ENCODE data around the gene PECR. TPM values are rescaled to one million over a fixed set of nuclear protein-coding genes. Genes with fewer than 3 reads are reported as not detected.

The PECR gene
- total and polyA plus RNA-seq, 2 donors (not counting 1 experiment from before 2014, with no cell fraction given), result 9.5 to 16.5 TPM

- DNase-seq (no peak), ATAC-seq (ENCODE audit: low read depth) (no peak)
- Mint-ChIP-seq H3K27me3 (no peaks in the 10 kb centered on the region), H3K27ac (peak overlapping the region; percentile 41), H3K9me3 (ENCODE audit: insufficient read depth) (no peaks in the 10 kb centered on the region), H3K4me3 (peak overlapping the region; percentile 8), H3K4me1 (peaks cover 34% of the 10 kb centered on the region)
- H3K27me3 ChIP-seq (replicated peaks in 1 of 4; ENCODE audit: control extremely low read depth in 1 of 4, control insufficient read depth in 3 of 4, insufficient read depth in 4 of 4, low read length in 3 of 4), result no peaks in the 10 kb centered on the region
- H4K20me1 ChIP-seq (ENCODE audit: control insufficient read depth, insufficient read depth, low read length, poor library complexity, severe bottlenecking), result no peaks in the 10 kb centered on the region
- CTCF ChIA-PET, result interaction anchor here (0.6 kb wide), 1 partner anchor 39 kb away, joined by 3 read pairs; no protein-coding TSS in a partner anchor
- H3K9me3 ChIP-seq (ENCODE audit: control extremely low read depth in 1 of 3, control insufficient read depth in 2 of 3, insufficient read depth in 1 of 3, low read length in 2 of 3), result no peaks in the 10 kb centered on the region
- H3K36me3 ChIP-seq (replicated peaks in 1 of 2; ENCODE audit: control extremely low read depth in 1 of 2, control insufficient read depth in 1 of 2, extremely low read depth in 1 of 2, insufficient read depth in 2 of 2, low read length in 1 of 2), result no peaks in the 10 kb centered on the region
- H3K79me2 ChIP-seq (ENCODE audit: control insufficient read depth, insufficient read depth, low read length), result no peaks in the 10 kb centered on the region
- peak overlapping the region; percentile 93 to 95 for H3K27ac ChIP-seq (ENCODE audit: low read length in 2 of 2)
- TF ChIP-seq CTCF (IDR thresholded peaks at IDR 0.05) (no peak), EZH2 (IDR thresholded peaks at IDR 0.05; ENCODE audit: borderline replicate concordance, insufficient read depth, low read depth, low read length, poor library complexity, severe bottlenecking) (no peak)
- H3K4me3 ChIP-seq (ENCODE audit: control extremely low read depth in 1 of 5, extremely low read depth in 1 of 5, insufficient read depth in 1 of 5, low read depth in 2 of 5, low read length in 4 of 5), result no peak overlapping the region
- POLR2A ChIA-PET, result interaction anchor here (0.7 kb wide), 1 partner anchor 24 kb away, joined by 7 read pairs; no protein-coding TSS in a partner anchor
- peaks cover 17 to 19% of the 10 kb centered on the region in 2 donors for H3K4me1 ChIP-seq (ENCODE audit: control insufficient read depth in 2 of 2, insufficient read depth in 2 of 2, low read length in 2 of 2)
- H3K4me2 ChIP-seq (replicated peaks; ENCODE audit: low read depth, low read length, poor library complexity, severe bottlenecking), result peak overlapping the region; percentile 73
- H2AFZ ChIP-seq (ENCODE audit: insufficient read depth, low read depth, low read length, poor library complexity, severe bottlenecking), result peak overlapping the region; percentile 66
- no peak overlapping the region for H3K9ac ChIP-seq (ENCODE audit: low read length)
- WGBS (ENCODE audit: insufficient coverage), result no CpG with 5 or more reads among the region's 3 CpGs
- intact Hi-C loops (cut with micrococcal nuclease), result loop anchor here (1.0 to 5.0 kb wide), 4 partner anchors 22 to 744 kb away; partner anchors contain the start of genes ATIC, SMARCAL1 and XRCC5
These were observed 24.9 kb downstream of the PECR start for GRCh38 chr2:216056739-216057138.

DNA sequence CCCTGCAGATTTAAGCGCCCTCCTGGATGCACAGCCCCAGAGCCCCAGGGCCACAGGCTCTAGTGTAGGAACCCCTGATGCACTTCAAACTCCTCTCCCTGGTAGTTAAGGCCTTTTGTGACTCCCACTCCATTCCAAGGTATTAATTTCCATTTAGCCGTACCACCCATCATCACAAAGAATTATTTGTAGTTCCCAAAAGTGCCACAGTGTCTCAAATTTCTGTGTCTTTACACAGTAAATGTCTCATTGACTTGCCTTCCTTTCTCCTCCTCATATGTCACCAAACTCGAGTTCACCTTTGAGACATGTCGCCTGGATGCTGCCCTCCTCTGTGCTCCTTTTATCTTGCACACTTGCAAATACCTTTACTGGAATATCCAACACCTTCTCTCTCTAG lies 25.9 kb downstream of the PECR start:
- no peak for DNase-seq
- ATAC-seq (ENCODE audit: low read depth), result no peak
- no peaks in the 10 kb centered on the region for H4K20me1 ChIP-seq (ENCODE audit: control insufficient read depth, insufficient read depth, low read length, poor library complexity, severe bottlenecking)
- no peak overlapping the region for H3K27ac ChIP-seq (ENCODE audit: low read length in 2 of 2)
- Mint-ChIP-seq H3K4me1 (peaks cover 34% of the 10 kb centered on the region), H3K27me3 (no peaks in the 10 kb centered on the region), H3K27ac (no peak overlapping the region), H3K9me3 (ENCODE audit: insufficient read depth) (no peaks in the 10 kb centered on the region), H3K4me3 (no peak overlapping the region)
- no peaks in the 10 kb centered on the region for H3K79me2 ChIP-seq (ENCODE audit: control insufficient read depth, insufficient read depth, low read length)
- no peak overlapping the region for H3K4me3 ChIP-seq (ENCODE audit: control extremely low read depth in 1 of 5, extremely low read depth in 1 of 5, insufficient read depth in 1 of 5, low read depth in 2 of 5, low read length in 4 of 5)
- H2AFZ ChIP-seq (ENCODE audit: insufficient read depth, low read depth, low read length, poor library complexity, severe bottlenecking), result no peak overlapping the region
- peaks cover 17 to 19% of the 10 kb centered on the region in 2 donors for H3K4me1 ChIP-seq (ENCODE audit: control insufficient read depth in 2 of 2, insufficient read depth in 2 of 2, low read length in 2 of 2)
- ChIA-PET CTCF (no interaction called here), POLR2A (no interaction called here)
- TF ChIP-seq EZH2 (IDR thresholded peaks at IDR 0.05; ENCODE audit: borderline replicate concordance, insufficient read depth, low read depth, low read length, poor library complexity, severe bottlenecking) (no peak), CTCF (IDR thresholded peaks at IDR 0.05) (no peak)
- no peaks in the 10 kb centered on the region for H3K36me3 ChIP-seq (replicated peaks in 1 of 2; ENCODE audit: control extremely low read depth in 1 of 2, control insufficient read depth in 1 of 2, extremely low read depth in 1 of 2, insufficient read depth in 2 of 2, low read length in 1 of 2)
- intact Hi-C loops (cut with micrococcal nuclease), result loop anchor here (2.0 to 5.0 kb wide), 3 partner anchors 53 to 743 kb away; partner anchors contain the start of genes ATIC, SMARCAL1 and XRCC5
- no peak overlapping the region for H3K9ac ChIP-seq (ENCODE audit: low read length)
- H3K9me3 ChIP-seq (ENCODE audit: control extremely low read depth in 1 of 3, control insufficient read depth in 2 of 3, insufficient read depth in 1 of 3, low read length in 2 of 3), result no peaks in the 10 kb centered on the region
- WGBS (ENCODE audit: insufficient coverage), result 98% methylated on average over 4 of the region's 4 CpGs
- H3K4me2 ChIP-seq (replicated peaks; ENCODE audit: low read depth, low read length, poor library complexity, severe bottlenecking), result no peak overlapping the region
- no peaks in the 10 kb centered on the region for H3K27me3 ChIP-seq (replicated peaks in 1 of 4; ENCODE audit: control extremely low read depth in 1 of 4, control insufficient read depth in 3 of 4, insufficient read depth in 4 of 4, low read length in 3 of 4)

Data from B cell (primary cell).